MM.1S (cell line): ENCODE measurements around the gene TPD52L2.

Source experiments
- DNase-seq: peaks from one replicate; pipeline ENCODE4 v3.0.0-alpha.2; 2015
- H2AFZ ChIP-seq: fragments of 300-600 bp; sonication (generic); 2 replicates; pipeline ENCODE4 v1.6.0; 2016; ENCODE audit warnings: antibody characterized with exemption, low read length
- H3F3A ChIP-seq: fragments of 300-600 bp; sonication (generic); 2 replicates; pipeline ENCODE4 v1.6.1; 2016; ENCODE audit warnings: mild to moderate bottlenecking, antibody characterized with exemption, low read length, moderate library complexity, mixed read lengths; ENCODE audit not compliant: insufficient read depth
- H3K27ac ChIP-seq: fragments of 300-600 bp; sonication (generic); 2 replicates; pipeline ENCODE4 v1.5.1; 2016; ENCODE audit warnings: mild to moderate bottlenecking, low read length
- H3K27me3 ChIP-seq: fragments of 300-600 bp; sonication (generic); replicated peaks from 2 replicates; pipeline ENCODE4 v1.6.0; 2016; ENCODE audit warnings: low read length; ENCODE audit not compliant: insufficient read depth
- H3K36me3 ChIP-seq: fragments of 300-600 bp; sonication (generic); replicated peaks from 2 replicates; pipeline ENCODE4 v1.6.1; 2016; ENCODE audit warnings: mild to moderate bottlenecking, low read length, mixed read lengths; ENCODE audit not compliant: insufficient read depth
- H3K4me1 ChIP-seq: fragments of 300-600 bp; sonication (generic); 2 replicates; pipeline ENCODE4 v1.6.1; 2016; ENCODE audit warnings: low read length, mixed read lengths
- H3K4me2 ChIP-seq: fragments of 300-600 bp; sonication (generic); 2 replicates; pipeline ENCODE4 v1.6.0; 2016; ENCODE audit warnings: low read depth, low read length
- H3K4me3 ChIP-seq: fragments of 300-600 bp; sonication (generic); 2 replicates; pipeline ENCODE4 v1.5.1; 2016; ENCODE audit warnings: low read length, mixed read lengths
- H3K79me2 ChIP-seq: fragments of 300-600 bp; sonication (generic); 2 replicates; pipeline ENCODE4 v1.6.1; 2016; ENCODE audit warnings: mixed run types, low read length, mixed read lengths
- H3K9ac ChIP-seq: fragments of 300-600 bp; sonication (generic); 2 replicates; pipeline ENCODE4 v1.6.1; 2016; ENCODE audit warnings: low read length, mixed read lengths
- H3K9me2 ChIP-seq: fragments of 300-600 bp; sonication (generic); replicated peaks from 2 replicates; pipeline ENCODE4 v1.6.1; 2016; ENCODE audit warnings: mild to moderate bottlenecking, low read length, mixed read lengths; ENCODE audit not compliant: insufficient read depth
- H3K9me3 ChIP-seq: fragments of 300-600 bp; sonication (generic); replicated peaks from 2 replicates; pipeline ENCODE4 v1.6.1; 2016; ENCODE audit warnings: mild to moderate bottlenecking, low read length, mixed read lengths; ENCODE audit not compliant: insufficient read depth
- H4K20me1 ChIP-seq: fragments of 300-600 bp; sonication (generic); 2 replicates; pipeline ENCODE4 v1.6.1; 2016; ENCODE audit warnings: mild to moderate bottlenecking, low read length, moderate library complexity, mixed read lengths; ENCODE audit not compliant: insufficient read depth
- CTCF ChIP-seq: fragments of 300-600 bp; sonication (generic); IDR thresholded peaks from 2 replicates; pipeline ENCODE4 v1.5.1; 2016; ENCODE audit warnings: antibody characterized with exemption, low read length, mixed read lengths
- EZH2 ChIP-seq: fragments of 300-600 bp; sonication (generic); optimal IDR thresholded peaks from 2 replicates; pipeline ENCODE3; 2017; ENCODE audit warnings: low read depth, mild to moderate bottlenecking, antibody characterized with exemption, low read length, mixed read lengths
- EZH2phosphoT487 ChIP-seq: fragments of 300-600 bp; sonication (generic); IDR thresholded peaks from 2 replicates; pipeline ENCODE4 v1.6.1; 2018; ENCODE audit warnings: antibody characterized with exemption, low read length

The TPD52L2 gene

GRCh38 chr20:63900413-63900812, 35.3 kb downstream of the TPD52L2 start:
- Histone ChIP-seq H3K36me3 (no peaks in the 10 kb centered on the region), H3K9ac (no peak overlapping the region), H3K4me1 (peaks cover 7% of the 10 kb centered on the region), H3K27ac (no peak overlapping the region), H3K79me2 (peaks cover 77% of the 10 kb centered on the region), H4K20me1 (peaks cover 11% of the 10 kb centered on the region), H3K4me2 (no peak overlapping the region), H3K9me2 (no peaks in the 10 kb centered on the region), H3K27me3 (no peaks in the 10 kb centered on the region), H3K9me3 (no peaks in the 10 kb centered on the region), H3F3A (peaks cover 7% of the 10 kb centered on the region), H2AFZ (no peak overlapping the region), H3K4me3 (no peak overlapping the region)
- no peak for DNase-seq
- TF ChIP-seq CTCF (no peak), EZH2phosphoT487 (no peak), EZH2 (no peak)

- Histone ChIP-seq H3K9me2 (no peaks in the 10 kb centered on the region), H2AFZ (no peak overlapping the region), H3K36me3 (no peaks in the 10 kb centered on the region), H3F3A (no peaks in the 10 kb centered on the region), H4K20me1 (no peaks in the 10 kb centered on the region; the same call in 1 of the 2 replicates), H3K4me1 (no peaks in the 10 kb centered on the region), H3K27ac (no peak overlapping the region), H3K27me3 (no peaks in the 10 kb centered on the region), H3K79me2 (peaks cover 68% of the 10 kb centered on the region), H3K9ac (no peak overlapping the region), H3K4me2 (no peak overlapping the region), H3K4me3 (no peak overlapping the region), H3K9me3 (no peaks in the 10 kb centered on the region)
- DNase-seq: no peak
- no peak for TF ChIP-seq EZH2
- no peak for TF ChIP-seq EZH2phosphoT487
- no peak for TF ChIP-seq CTCF
These were observed 38.9 kb downstream of the TPD52L2 start for GRCh38 chr20:63903796-63904561.

- TF ChIP-seq EZH2phosphoT487: no peak
- no peak for TF ChIP-seq CTCF
- TF ChIP-seq EZH2: no peak
- no peak overlapping the region for H3K4me2 ChIP-seq
- H3K9me3 ChIP-seq: no peaks in the 10 kb centered on the region
- H2AFZ ChIP-seq: no peak overlapping the region
- no peaks in the 10 kb centered on the region for H3K9me2 ChIP-seq
- H3K9ac ChIP-seq: no peak overlapping the region
- no peaks in the 10 kb centered on the region; the same call in 1 of the 2 replicates for H4K20me1 ChIP-seq
- H3K4me1 ChIP-seq: no peaks in the 10 kb centered on the region
- H3K36me3 ChIP-seq: no peaks in the 10 kb centered on the region
- H3K4me3 ChIP-seq: no peak overlapping the region
- H3F3A ChIP-seq: no peaks in the 10 kb centered on the region; the same call in 1 of the 2 replicates
- no peaks in the 10 kb centered on the region for H3K27me3 ChIP-seq
- no peak for DNase-seq
- H3K27ac ChIP-seq: no peak overlapping the region
- peaks cover 72% of the 10 kb centered on the region for H3K79me2 ChIP-seq
These were observed 43.1 kb downstream of the TPD52L2 start for GRCh38 chr20:63908008-63908682.
